HepG2 (cell line): ENCODE measurements around the gene C9orf50. TPM values are rescaled to one million over a fixed set of nuclear protein-coding genes. Genes with fewer than 3 reads are reported as not detected.

ENCODE experiments used
- ATF7 ChIP-seq, 2 experiments: fragments of 450-650 bp in 1 of 2; sonication (generic) in 1 of 2; formaldehyde crosslinking in 1 of 2; IDR thresholded peaks; 2 replicates each; pipeline versions ENCODE4 v1.4.0 to v1.6.1; 2016 to 2020; ENCODE audit warnings: antibody characterized with exemption in 1 of 2, mild to moderate bottlenecking in 1 of 2, missing genetic modification reagents in 1 of 2
- CCDC6 ChIP-seq: sonication (generic); formaldehyde crosslinking; IDR thresholded peaks from 2 replicates; pipeline ENCODE4 v1.8.1; 2022; ENCODE audit warnings: mild to moderate bottlenecking, missing genetic modification reagents, moderate library complexity
- ISL2 ChIP-seq: sonication (generic); formaldehyde crosslinking; IDR thresholded peaks from 2 replicates; pipeline ENCODE4 v1.5.0; 2020; ENCODE audit warnings: missing genetic modification reagents
- KDM5B ChIP-seq: sonication (generic); formaldehyde crosslinking; IDR thresholded peaks from 2 replicates; pipeline ENCODE4 v1.4.0; 2020; ENCODE audit warnings: missing genetic modification reagents, mild to moderate bottlenecking, borderline replicate concordance
- KMT2A ChIP-seq: sonication (generic); formaldehyde crosslinking; IDR thresholded peaks from 2 replicates; pipeline ENCODE4 v1.4.0; 2020; ENCODE audit warnings: missing genetic modification reagents
- MAF1 ChIP-seq: sonication (generic); formaldehyde crosslinking; IDR thresholded peaks from 2 replicates; pipeline ENCODE4 v1.5.0; 2020; ENCODE audit warnings: missing genetic modification reagents, borderline replicate concordance
- MED13 ChIP-seq: sonication (generic); formaldehyde crosslinking; IDR thresholded peaks from 2 replicates; pipeline ENCODE4 v1.5.0; 2020; ENCODE audit warnings: missing genetic modification reagents
- PAF1 ChIP-seq: IDR thresholded peaks from 2 replicates; pipeline ENCODE4 v1.6.1; 2016; ENCODE audit warnings: missing genetic modification reagents, missing compliant biosample characterization
- RFXANK ChIP-seq: IDR thresholded peaks from 2 replicates; pipeline ENCODE4 v1.6.1; 2016
- ZNF124 ChIP-seq: sonication (generic); formaldehyde crosslinking; IDR thresholded peaks from 2 replicates; pipeline ENCODE4 v1.4.0; 2020; ENCODE audit warnings: missing genetic modification reagents
- ZNF256 ChIP-seq: sonication (generic); formaldehyde crosslinking; conservative IDR thresholded peaks from 2 replicates; pipeline ENCODE4 v1.4.0; 2020; ENCODE audit warnings: missing genetic modification reagents
- ZNF337 ChIP-seq: sonication (generic); formaldehyde crosslinking; IDR thresholded peaks from 2 replicates; pipeline ENCODE4 v1.5.1; 2020; ENCODE audit warnings: missing genetic modification reagents, low read depth, mild to moderate bottlenecking, borderline replicate concordance
- ZNF468 ChIP-seq: sonication (generic); formaldehyde crosslinking; IDR thresholded peaks from 2 replicates; pipeline ENCODE4 v1.8.0; 2022; ENCODE audit warnings: mild to moderate bottlenecking, moderate library complexity, missing genetic modification reagents
- ZNF496 ChIP-seq: sonication (generic); formaldehyde crosslinking; IDR thresholded peaks from 2 replicates; pipeline ENCODE4 v1.8.1; 2023; ENCODE audit warnings: mild to moderate bottlenecking, moderate library complexity, missing genetic modification reagents; ENCODE audit not compliant: insufficient replicate concordance
- ZNF562 ChIP-seq: sonication (generic); formaldehyde crosslinking; IDR thresholded peaks from 2 replicates; pipeline ENCODE4 v1.8.0; 2022; ENCODE audit warnings: missing genetic modification reagents, borderline replicate concordance
- ZNF678 ChIP-seq: sonication (generic); formaldehyde crosslinking; IDR thresholded peaks from 2 replicates; pipeline ENCODE4 v1.4.0; 2020; ENCODE audit warnings: mild to moderate bottlenecking, missing genetic modification reagents
- ZNF883 ChIP-seq: sonication (generic); formaldehyde crosslinking; IDR thresholded peaks from 2 replicates; pipeline ENCODE4 v1.5.1; 2020; ENCODE audit warnings: mild to moderate bottlenecking, missing genetic modification reagents; ENCODE audit errors: not compliant biosample characterization
- polyA plus RNA-seq, 8 experiments: library from polyadenylated mRNA; depleted of rRNA in 3 of 8; stranded (reverse) in 7 of 8; unstranded in 1 of 8; fragments of >200 nt; fragmentation: Illumina TruSeq in 4 of 8; extraction: Trizol in 4 of 8; gene quantifications; 2 replicates each; pipeline versions ENCODE4 v1.2.1 to v1.2.3, GENCODE V29; 2011 to 2016; ENCODE audit warnings: low read depth in 4 of 8, missing spikeins in 1 of 8, mixed read lengths in 1 of 8; ENCODE audit not compliant: insufficient read depth in 1 of 8
- total RNA-seq, 5 experiments: library from RNA; depleted of rRNA; stranded (reverse); fragments of >200 nt; fragmentation: Illumina TruSeq; extraction: Trizol; gene quantifications; 2 replicates each; pipeline ENCODE4 v1.2.3, GENCODE V29; 2016; ENCODE audit warnings: low read depth in 1 of 5
- TF ChIP-seq, protein P1 (sequence below): sonication (generic); formaldehyde crosslinking; IDR thresholded peaks from 2 replicates; pipeline ENCODE4 v1.4.0; 2020; ENCODE audit warnings: missing genetic modification reagents
- TF ChIP-seq, protein P2 (sequence below): sonication (generic); formaldehyde crosslinking; IDR thresholded peaks from 2 replicates; pipeline ENCODE4 v1.5.1; 2020; ENCODE audit warnings: mild to moderate bottlenecking, missing genetic modification reagents, moderate library complexity
- TF ChIP-seq, protein P3 (sequence below): sonication (generic); formaldehyde crosslinking; IDR thresholded peaks from 2 replicates; pipeline ENCODE4 v1.4.0; 2020; ENCODE audit warnings: missing genetic modification reagents
- TF ChIP-seq, protein P4 (sequence below): sonication (generic); formaldehyde crosslinking; IDR thresholded peaks from 2 replicates; pipeline ENCODE4 v1.4.0; 2020; ENCODE audit warnings: mild to moderate bottlenecking, missing genetic modification reagents

Gene C9orf50
- total and polyA plus RNA-seq, 2 of the 13 experiments (the other 11 are each of a cell fraction or from before 2014, with no cell fraction given), result not detected

DNA sequence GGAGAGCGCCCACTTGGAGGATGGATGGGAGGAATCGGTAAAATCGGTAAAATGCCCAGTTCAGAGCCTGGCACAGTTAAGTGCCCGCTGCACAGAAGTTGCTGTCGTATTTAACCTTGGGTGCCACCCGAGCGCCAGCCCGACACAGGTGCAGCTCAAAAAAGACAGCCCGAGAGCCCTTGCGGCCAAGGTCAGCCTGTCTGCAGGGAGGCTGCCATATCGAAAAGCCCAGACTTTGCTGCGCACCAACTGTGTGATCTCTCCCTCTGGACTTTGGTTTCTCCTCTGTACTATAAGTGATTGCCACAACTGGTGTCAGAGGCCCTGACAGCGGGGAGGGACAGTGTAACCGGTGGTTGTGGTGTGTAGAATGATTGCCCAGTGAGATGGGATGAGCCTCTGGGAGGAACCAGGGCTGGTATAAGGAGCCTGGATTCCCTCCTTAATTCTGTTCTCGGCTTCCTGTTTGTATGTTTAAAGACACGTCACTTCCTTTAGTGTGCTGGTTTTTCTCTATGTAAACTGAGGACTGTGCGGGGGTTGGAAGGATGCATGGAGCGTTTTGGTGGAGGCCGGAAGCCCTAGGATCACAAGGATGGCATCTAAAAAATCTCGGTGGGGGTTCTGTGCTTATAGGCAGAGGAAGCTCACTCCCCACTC, 5.9 kb upstream of the C9orf50 start (continued):
- TF ChIP-seq, protein P1, sequence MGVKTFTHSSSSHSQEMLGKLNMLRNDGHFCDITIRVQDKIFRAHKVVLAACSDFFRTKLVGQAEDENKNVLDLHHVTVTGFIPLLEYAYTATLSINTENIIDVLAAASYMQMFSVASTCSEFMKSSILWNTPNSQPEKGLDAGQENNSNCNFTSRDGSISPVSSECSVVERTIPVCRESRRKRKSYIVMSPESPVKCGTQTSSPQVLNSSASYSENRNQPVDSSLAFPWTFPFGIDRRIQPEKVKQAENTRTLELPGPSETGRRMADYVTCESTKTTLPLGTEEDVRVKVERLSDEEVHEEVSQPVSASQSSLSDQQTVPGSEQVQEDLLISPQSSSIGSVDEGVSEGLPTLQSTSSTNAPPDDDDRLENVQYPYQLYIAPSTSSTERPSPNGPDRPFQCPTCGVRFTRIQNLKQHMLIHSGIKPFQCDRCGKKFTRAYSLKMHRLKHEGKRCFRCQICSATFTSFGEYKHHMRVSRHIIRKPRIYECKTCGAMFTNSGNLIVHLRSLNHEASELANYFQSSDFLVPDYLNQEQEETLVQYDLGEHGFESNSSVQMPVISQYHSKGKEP, result no peak
- TF ChIP-seq MAF1 (CRISPR knock-in tag) (no peak; the same call in 1 of the 2 replicates), ZNF496 (no peak), PAF1 (CRISPR knock-in tag) (no peak), ATF7 (IDR thresholded peaks at IDR 0.05) (no peak), ATF7 (CRISPR knock-in tag; IDR thresholded peaks at IDR 0.05) (no peak; the same call in 1 of the 2 replicates), ZNF883 (CRISPR knock-in tag) (no peak), RFXANK (CRISPR knock-in tag) (no peak), ZNF562 (CRISPR knock-in tag) (no peak), MED13 (peak; percentile 71), CCDC6 (CRISPR knock-in tag) (no peak), ZNF124 (CRISPR knock-in tag) (no peak), ZNF678 (CRISPR knock-in tag) (no peak), ISL2 (CRISPR knock-in tag) (no peak), KDM5B (peak; percentile 37; the same call in 1 of the 2 replicates), KMT2A (no peak), ZNF337 (CRISPR knock-in tag) (no peak), ZNF256 (CRISPR knock-in tag) (0 out of 2 replicates have a peak, but pooled peaks have one; percentile 15), ZNF468 (CRISPR knock-in tag) (0 out of 2 replicates have a peak, but pooled peaks have one; percentile 15)
- TF ChIP-seq, protein P2, sequence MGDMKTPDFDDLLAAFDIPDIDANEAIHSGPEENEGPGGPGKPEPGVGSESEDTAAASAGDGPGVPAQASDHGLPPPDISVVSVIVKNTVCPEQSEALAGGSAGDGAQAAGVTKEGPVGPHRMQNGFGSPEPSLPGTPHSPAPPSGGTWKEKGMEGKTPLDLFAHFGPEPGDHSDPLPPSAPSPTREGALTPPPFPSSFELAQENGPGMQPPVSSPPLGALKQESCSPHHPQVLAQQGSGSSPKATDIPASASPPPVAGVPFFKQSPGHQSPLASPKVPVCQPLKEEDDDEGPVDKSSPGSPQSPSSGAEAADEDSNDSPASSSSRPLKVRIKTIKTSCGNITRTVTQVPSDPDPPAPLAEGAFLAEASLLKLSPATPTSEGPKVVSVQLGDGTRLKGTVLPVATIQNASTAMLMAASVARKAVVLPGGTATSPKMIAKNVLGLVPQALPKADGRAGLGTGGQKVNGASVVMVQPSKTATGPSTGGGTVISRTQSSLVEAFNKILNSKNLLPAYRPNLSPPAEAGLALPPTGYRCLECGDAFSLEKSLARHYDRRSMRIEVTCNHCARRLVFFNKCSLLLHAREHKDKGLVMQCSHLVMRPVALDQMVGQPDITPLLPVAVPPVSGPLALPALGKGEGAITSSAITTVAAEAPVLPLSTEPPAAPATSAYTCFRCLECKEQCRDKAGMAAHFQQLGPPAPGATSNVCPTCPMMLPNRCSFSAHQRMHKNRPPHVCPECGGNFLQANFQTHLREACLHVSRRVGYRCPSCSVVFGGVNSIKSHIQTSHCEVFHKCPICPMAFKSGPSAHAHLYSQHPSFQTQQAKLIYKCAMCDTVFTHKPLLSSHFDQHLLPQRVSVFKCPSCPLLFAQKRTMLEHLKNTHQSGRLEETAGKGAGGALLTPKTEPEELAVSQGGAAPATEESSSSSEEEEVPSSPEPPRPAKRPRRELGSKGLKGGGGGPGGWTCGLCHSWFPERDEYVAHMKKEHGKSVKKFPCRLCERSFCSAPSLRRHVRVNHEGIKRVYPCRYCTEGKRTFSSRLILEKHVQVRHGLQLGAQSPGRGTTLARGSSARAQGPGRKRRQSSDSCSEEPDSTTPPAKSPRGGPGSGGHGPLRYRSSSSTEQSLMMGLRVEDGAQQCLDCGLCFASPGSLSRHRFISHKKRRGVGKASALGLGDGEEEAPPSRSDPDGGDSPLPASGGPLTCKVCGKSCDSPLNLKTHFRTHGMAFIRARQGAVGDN (CRISPR knock-in tag), result peak; percentile 79
- TF ChIP-seq, protein P3, sequence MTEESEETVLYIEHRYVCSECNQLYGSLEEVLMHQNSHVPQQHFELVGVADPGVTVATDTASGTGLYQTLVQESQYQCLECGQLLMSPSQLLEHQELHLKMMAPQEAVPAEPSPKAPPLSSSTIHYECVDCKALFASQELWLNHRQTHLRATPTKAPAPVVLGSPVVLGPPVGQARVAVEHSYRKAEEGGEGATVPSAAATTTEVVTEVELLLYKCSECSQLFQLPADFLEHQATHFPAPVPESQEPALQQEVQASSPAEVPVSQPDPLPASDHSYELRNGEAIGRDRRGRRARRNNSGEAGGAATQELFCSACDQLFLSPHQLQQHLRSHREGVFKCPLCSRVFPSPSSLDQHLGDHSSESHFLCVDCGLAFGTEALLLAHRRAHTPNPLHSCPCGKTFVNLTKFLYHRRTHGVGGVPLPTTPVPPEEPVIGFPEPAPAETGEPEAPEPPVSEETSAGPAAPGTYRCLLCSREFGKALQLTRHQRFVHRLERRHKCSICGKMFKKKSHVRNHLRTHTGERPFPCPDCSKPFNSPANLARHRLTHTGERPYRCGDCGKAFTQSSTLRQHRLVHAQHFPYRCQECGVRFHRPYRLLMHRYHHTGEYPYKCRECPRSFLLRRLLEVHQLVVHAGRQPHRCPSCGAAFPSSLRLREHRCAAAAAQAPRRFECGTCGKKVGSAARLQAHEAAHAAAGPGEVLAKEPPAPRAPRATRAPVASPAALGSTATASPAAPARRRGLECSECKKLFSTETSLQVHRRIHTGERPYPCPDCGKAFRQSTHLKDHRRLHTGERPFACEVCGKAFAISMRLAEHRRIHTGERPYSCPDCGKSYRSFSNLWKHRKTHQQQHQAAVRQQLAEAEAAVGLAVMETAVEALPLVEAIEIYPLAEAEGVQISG (CRISPR knock-in tag), result peak; percentile 28; the same call in 1 of the 2 replicates
- TF ChIP-seq, protein P4, sequence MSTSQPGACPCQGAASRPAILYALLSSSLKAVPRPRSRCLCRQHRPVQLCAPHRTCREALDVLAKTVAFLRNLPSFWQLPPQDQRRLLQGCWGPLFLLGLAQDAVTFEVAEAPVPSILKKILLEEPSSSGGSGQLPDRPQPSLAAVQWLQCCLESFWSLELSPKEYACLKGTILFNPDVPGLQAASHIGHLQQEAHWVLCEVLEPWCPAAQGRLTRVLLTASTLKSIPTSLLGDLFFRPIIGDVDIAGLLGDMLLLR, result no peak
